ENCODE measurements around the gene HES5.

GRCh38 chr1:2528611-2528965 is 1.5 kb downstream of the HES5 start:
- TF ChIP-seq POLR2A (IDR thresholded peaks at IDR 0.05) (no peak), CTCF (IDR thresholded peaks at IDR 0.05) (no peak)
